ENCODE results near the gene STARD6. TPM values are rescaled to one million over a fixed set of nuclear protein-coding genes. Genes with fewer than 3 reads are reported as not detected.

STARD6 gene
- total and polyA plus RNA-seq, 10 of the 15 experiments (the other 5 are each of a cell fraction or from before 2014, with no cell fraction given) = 0.10 to 0.84 (median 0.34) TPM; not detected in 3

DNA sequence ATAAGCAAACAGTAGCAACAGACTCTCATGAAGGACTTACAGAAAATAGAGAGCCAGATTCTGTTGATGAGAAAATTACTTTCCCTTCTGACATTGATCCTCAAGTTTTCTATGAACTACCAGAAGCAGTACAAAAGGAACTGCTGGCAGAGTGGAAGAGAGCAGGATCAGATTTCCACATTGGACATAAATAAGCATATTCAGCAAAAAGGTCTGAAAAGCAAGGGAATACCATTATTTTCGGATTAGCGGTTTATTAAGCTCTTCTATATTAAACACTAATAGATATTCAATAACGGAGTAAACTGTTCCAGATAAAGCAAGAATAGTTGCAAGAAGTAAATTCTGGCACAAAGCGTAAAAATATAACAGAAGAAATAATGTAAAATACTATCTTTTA is 63.4 kb downstream of the STARD6 start:
- ATAC-seq (no peak), FAIRE-seq (no peak), DNase-seq (ENCODE audit: low read depth, low spot score) (no peak)
- ChIA-PET SMC1A (ENCODE audit: uncharacterized antibody, unreplicated experiment) (no interaction called here), POLR2A (no interaction called here), RAD21 (ENCODE audit: unreplicated experiment) (no interaction called here), CTCF (no interaction called here)
- H3K4me3 ChIP-seq = no peak overlapping the region
- H3K27ac ChIP-seq (ENCODE audit: control insufficient read depth, insufficient read depth) = no peak overlapping the region
- H3K9ac ChIP-seq (ENCODE audit: control insufficient read depth, insufficient read depth, low read length) = no peak overlapping the region
- in situ Hi-C loops (cut with MboI) = no loop called here
- no peaks in the 10 kb centered on the region for H3K4me1 ChIP-seq (ENCODE audit: control insufficient read depth, insufficient read depth, low read length)
- no peaks in the 10 kb centered on the region for H3K27me3 ChIP-seq (replicated peaks in 1 of 2; ENCODE audit: control insufficient read depth in 2 of 2, insufficient read depth in 2 of 2, low read length in 1 of 2)
- no peaks in the 10 kb centered on the region for H3K79me2 ChIP-seq (ENCODE audit: control insufficient read depth, insufficient read depth, low read length)
- 96% methylated on average over 4 of the region's 4 CpGs for WGBS (ENCODE audit: insufficient coverage, insufficient replicate concordance, low lambda C conversion rate, missing lambda C conversion rate)
- no peaks in the 10 kb centered on the region for H3K36me3 ChIP-seq (ENCODE audit: control insufficient read depth in 2 of 2, insufficient read depth in 2 of 2, low read length in 1 of 2)
- no peak overlapping the region for H3K4me2 ChIP-seq (ENCODE audit: control insufficient read depth, insufficient read depth)
- H3K9me3 ChIP-seq (replicated peaks; ENCODE audit: control insufficient read depth, insufficient read depth, low read length) = no peaks in the 10 kb centered on the region; the same call in 2 of the 3 replicates
- intact Hi-C loops (cut with micrococcal nuclease; ENCODE audit: unreplicated experiment) = no loop called here
- TF ChIP-seq TARDBP (IDR thresholded peaks at IDR 0.05; ENCODE audit: borderline replicate concordance) = no peak
- TF ChIP-seq, protein P1, sequence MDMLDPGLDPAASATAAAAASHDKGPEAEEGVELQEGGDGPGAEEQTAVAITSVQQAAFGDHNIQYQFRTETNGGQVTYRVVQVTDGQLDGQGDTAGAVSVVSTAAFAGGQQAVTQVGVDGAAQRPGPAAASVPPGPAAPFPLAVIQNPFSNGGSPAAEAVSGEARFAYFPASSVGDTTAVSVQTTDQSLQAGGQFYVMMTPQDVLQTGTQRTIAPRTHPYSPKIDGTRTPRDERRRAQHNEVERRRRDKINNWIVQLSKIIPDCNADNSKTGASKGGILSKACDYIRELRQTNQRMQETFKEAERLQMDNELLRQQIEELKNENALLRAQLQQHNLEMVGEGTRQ (IDR thresholded peaks at IDR 0.05; ENCODE audit: borderline replicate concordance, low read depth, low read length) = no peak
- no peak for TF ChIP-seq SUPT20H (IDR thresholded peaks at IDR 0.05; ENCODE audit: borderline replicate concordance, control insufficient read depth, low read depth, low read length)
- TF ChIP-seq SREBF1 (IDR thresholded peaks at IDR 0.05; ENCODE audit: low read length) = no peak
- no peak for TF ChIP-seq TCF12 (IDR thresholded peaks at IDR 0.05; ENCODE audit: low read depth, low read length)
- no peak for TF ChIP-seq NR2C2 (IDR thresholded peaks at IDR 0.05; ENCODE audit: borderline replicate concordance, control insufficient read depth, insufficient read length, low read depth)
- TF ChIP-seq CHD4 (IDR thresholded peaks at IDR 0.05) = no peak
- no peak for TF ChIP-seq HDGF (IDR thresholded peaks at IDR 0.05)
- no peak for TF ChIP-seq NR2C1 (IDR thresholded peaks at IDR 0.05)
- TF ChIP-seq, protein P2, sequence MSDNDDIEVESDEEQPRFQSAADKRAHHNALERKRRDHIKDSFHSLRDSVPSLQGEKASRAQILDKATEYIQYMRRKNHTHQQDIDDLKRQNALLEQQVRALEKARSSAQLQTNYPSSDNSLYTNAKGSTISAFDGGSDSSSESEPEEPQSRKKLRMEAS (IDR thresholded peaks at IDR 0.05; ENCODE audit: low read depth, low read length) = no peak
- TF ChIP-seq, protein P3, sequence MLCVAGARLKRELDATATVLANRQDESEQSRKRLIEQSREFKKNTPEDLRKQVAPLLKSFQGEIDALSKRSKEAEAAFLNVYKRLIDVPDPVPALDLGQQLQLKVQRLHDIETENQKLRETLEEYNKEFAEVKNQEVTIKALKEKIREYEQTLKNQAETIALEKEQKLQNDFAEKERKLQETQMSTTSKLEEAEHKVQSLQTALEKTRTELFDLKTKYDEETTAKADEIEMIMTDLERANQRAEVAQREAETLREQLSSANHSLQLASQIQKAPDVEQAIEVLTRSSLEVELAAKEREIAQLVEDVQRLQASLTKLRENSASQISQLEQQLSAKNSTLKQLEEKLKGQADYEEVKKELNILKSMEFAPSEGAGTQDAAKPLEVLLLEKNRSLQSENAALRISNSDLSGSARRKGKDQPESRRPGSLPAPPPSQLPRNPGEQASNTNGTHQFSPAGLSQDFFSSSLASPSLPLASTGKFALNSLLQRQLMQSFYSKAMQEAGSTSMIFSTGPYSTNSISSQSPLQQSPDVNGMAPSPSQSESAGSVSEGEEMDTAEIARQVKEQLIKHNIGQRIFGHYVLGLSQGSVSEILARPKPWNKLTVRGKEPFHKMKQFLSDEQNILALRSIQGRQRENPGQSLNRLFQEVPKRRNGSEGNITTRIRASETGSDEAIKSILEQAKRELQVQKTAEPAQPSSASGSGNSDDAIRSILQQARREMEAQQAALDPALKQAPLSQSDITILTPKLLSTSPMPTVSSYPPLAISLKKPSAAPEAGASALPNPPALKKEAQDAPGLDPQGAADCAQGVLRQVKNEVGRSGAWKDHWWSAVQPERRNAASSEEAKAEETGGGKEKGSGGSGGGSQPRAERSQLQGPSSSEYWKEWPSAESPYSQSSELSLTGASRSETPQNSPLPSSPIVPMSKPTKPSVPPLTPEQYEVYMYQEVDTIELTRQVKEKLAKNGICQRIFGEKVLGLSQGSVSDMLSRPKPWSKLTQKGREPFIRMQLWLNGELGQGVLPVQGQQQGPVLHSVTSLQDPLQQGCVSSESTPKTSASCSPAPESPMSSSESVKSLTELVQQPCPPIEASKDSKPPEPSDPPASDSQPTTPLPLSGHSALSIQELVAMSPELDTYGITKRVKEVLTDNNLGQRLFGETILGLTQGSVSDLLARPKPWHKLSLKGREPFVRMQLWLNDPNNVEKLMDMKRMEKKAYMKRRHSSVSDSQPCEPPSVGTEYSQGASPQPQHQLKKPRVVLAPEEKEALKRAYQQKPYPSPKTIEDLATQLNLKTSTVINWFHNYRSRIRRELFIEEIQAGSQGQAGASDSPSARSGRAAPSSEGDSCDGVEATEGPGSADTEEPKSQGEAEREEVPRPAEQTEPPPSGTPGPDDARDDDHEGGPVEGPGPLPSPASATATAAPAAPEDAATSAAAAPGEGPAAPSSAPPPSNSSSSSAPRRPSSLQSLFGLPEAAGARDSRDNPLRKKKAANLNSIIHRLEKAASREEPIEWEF (IDR thresholded peaks at IDR 0.05; ENCODE audit: insufficient replicate concordance, low read depth, low read length) = no peak
- no peak for TF ChIP-seq SMAD5 (IDR thresholded peaks at IDR 0.05; ENCODE audit: low read depth)
- no peak for TF ChIP-seq ZZZ3 (IDR thresholded peaks at IDR 0.05; ENCODE audit: control insufficient read depth, insufficient read length, low read depth)
- no peak overlapping the region for H2AFZ ChIP-seq (ENCODE audit: control insufficient read depth, low read depth, low read length)
- no TSS peak for BruUV-seq (replicated peaks)
- no peaks in the 10 kb centered on the region for H4K20me1 ChIP-seq (ENCODE audit: control insufficient read depth, insufficient read depth)

All from GM12878 (cell line).